Measurements from ENCODE around the gene GABRR3. TPM values are rescaled to one million over a fixed set of nuclear protein-coding genes. Genes with fewer than 3 reads are reported as not detected.

The GABRR3 gene
- total RNA-seq, 2 experiments from 2014 or later: not detected

- TF ChIP-seq CTCF (conservative IDR thresholded peaks at IDR 0.05; ENCODE audit: low read length): no peak
- no peak for TF ChIP-seq EZH2phosphoT487 (IDR thresholded peaks at IDR 0.05; ENCODE audit: borderline replicate concordance, low read depth, low read length)
- no peaks in the 10 kb centered on the region for H3K79me2 ChIP-seq (ENCODE audit: insufficient read depth, low read depth, low read length)
- H3K9me3 ChIP-seq (ENCODE audit: low read length): no peaks in the 10 kb centered on the region
- no peaks in the 10 kb centered on the region for H3K36me3 ChIP-seq (ENCODE audit: insufficient read depth, low read length)
- no TSS peak for BruUV-seq (replicated peaks)
- no peak overlapping the region for H2AFZ ChIP-seq (ENCODE audit: low read length)
- H4K20me1 ChIP-seq (ENCODE audit: insufficient read depth, low read length): no peaks in the 10 kb centered on the region
- ChIA-PET CTCF (ENCODE audit: unreplicated experiment) (no interaction called here), POLR2A (no interaction called here)
- no peaks in the 10 kb centered on the region for H3K4me1 ChIP-seq (ENCODE audit: insufficient read depth, low read length, poor library complexity, severe bottlenecking)
- H3K4me3 ChIP-seq (ENCODE audit: low read depth, low read length, poor library complexity, severe bottlenecking): no peak overlapping the region
- no peaks in the 10 kb centered on the region for H3K9me2 ChIP-seq (ENCODE audit: insufficient read depth, low read length)
- H3K4me2 ChIP-seq (ENCODE audit: low read length): no peak overlapping the region
- no peak for DNase-seq (ENCODE audit: low spot score)
- H3K27ac ChIP-seq (ENCODE audit: low read depth, low read length, poor library complexity, severe bottlenecking): no peak overlapping the region
- intact Hi-C loops (cut with micrococcal nuclease; ENCODE audit: unreplicated experiment): no loop called here
Observed at GRCh38 chr3:97935842-97936241, 99.3 kb downstream of the GABRR3 start.

Other genes starting within 250 kb of the GABRR3 start
- gene CRYBG3, start 213.3 kb downstream of the GABRR3 start, total RNA-seq (2014; rRNA removed; shearing (Covaris generic)): 0.05 and 0.22 TPM in 2 replicates
- 0.28 and 0.46 TPM in 2 replicates for gene CRYBG3, start 213.3 kb downstream of the GABRR3 start, total RNA-seq (2022)
- gene RIOX2, start 62.9 kb downstream of the GABRR3 start, total RNA-seq (2014; rRNA removed; shearing (Covaris generic)): 26.1 and 26.8 TPM in 2 replicates
- gene RIOX2, start 62.9 kb downstream of the GABRR3 start, total RNA-seq (2022): 32.0 and 32.6 TPM in 2 replicates
- not detected in 2 replicates for gene OR5AC2, start 51.9 kb upstream of the GABRR3 start, total RNA-seq (2014; rRNA removed; shearing (Covaris generic))
- gene OR5AC2, start 51.9 kb upstream of the GABRR3 start, total RNA-seq (2022): not detected in 2 replicates
- gene OR5H1, start 95.4 kb upstream of the GABRR3 start, total RNA-seq (2014; rRNA removed; shearing (Covaris generic)): not detected in 2 replicates
- gene OR5H1, start 95.4 kb upstream of the GABRR3 start, total RNA-seq (2022): not detected in 2 replicates
- not detected in 2 replicates for gene OR5H14, start 112.2 kb upstream of the GABRR3 start, total RNA-seq (2014; rRNA removed; shearing (Covaris generic))
- not detected in 2 replicates for gene OR5H14, start 112.2 kb upstream of the GABRR3 start, total RNA-seq (2022)
- not detected in 2 replicates for gene OR5H15, start 131.4 kb upstream of the GABRR3 start, total RNA-seq (2014; rRNA removed; shearing (Covaris generic))
- not detected in 2 replicates for gene OR5H15, start 131.4 kb upstream of the GABRR3 start, total RNA-seq (2022)
- gene OR5H6, start 228.9 kb upstream of the GABRR3 start, total RNA-seq (2014; rRNA removed; shearing (Covaris generic)): not detected in 2 replicates
- not detected in 2 replicates for gene OR5H6, start 228.9 kb upstream of the GABRR3 start, total RNA-seq (2022)
- not detected in 2 replicates for gene OR5H2, start 247.2 kb upstream of the GABRR3 start, total RNA-seq (2014; rRNA removed; shearing (Covaris generic))
- not detected in 2 replicates for gene OR5H2, start 247.2 kb upstream of the GABRR3 start, total RNA-seq (2022)